ENCODE results near the gene SMG7.
A peak's percentile ranks its signal among the peaks of the same experiment; 100 is the strongest.

SMG7 gene

DNA sequence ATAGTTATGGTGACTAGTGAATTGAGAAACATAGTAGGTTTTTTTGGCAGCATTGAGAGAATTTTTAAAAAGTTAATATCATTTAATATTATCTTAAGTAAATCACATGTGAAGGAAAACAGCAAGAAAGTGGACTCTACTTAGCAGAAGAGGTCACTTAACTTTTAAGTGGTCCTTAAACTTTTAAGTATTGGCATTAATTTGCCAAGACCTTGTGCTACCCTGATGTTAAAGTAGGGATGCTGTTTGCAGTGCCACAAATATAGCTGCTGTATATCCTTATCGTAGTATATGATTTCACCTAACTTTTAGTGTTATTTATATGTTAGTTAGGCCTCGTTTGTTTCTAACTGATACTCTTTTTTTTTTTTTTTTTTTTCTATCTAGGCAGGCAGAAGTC is 40.2 kb downstream of the SMG7 start:
- DNase-seq: no peak

DNA sequence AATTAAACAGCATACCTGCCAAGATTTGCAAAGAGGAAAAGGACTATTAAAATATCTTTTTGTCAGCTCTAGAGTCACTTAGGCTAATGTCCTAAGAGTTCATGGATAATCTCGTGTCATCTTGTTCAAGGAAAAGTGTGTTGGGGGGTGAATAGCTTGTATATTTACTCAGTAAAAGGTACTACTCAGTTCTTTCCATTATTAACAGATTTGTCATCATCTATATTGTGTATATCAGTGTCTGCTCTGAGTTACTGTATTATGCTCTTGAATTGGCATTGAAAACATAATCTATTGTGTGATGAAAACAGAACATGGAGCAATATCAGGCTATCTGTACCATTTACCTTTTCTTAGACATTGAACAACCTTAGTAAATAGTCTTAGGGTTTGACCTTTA is 41.9 kb downstream of the SMG7 start:
- DNase-seq: no peak

DNA sequence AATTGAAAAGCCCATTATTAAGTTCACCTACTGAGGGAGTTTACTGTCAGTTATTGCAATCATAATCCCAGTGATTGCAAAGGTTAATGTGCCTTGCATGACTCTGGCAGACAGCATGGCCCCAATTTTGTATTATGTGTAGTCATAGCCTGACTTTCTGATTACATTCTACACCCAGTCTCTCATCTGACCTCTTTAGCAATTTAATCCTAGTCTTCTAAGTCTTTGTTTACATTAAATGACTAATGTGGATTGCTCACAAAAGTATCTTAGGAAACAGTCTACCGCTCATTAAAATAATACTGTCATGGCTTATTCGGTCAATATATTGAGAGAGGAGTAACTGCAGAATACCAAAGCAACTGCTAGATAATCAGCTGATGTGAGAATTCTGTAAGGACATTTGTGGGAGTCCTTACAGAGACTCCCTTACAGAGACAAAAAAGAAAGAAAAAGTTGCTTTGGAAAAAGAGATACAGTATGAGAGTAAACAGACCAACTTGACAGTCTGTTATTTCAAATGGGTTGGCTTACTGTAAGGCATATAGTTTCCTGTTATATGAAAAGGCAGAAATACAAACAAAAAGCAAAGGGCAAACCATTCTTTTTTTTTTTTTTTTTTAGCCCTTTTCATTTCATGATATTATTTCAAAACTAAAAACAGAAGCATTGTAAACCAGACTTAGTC is 42.8 kb downstream of the SMG7 start:
- DNase-seq: no peak

DNA sequence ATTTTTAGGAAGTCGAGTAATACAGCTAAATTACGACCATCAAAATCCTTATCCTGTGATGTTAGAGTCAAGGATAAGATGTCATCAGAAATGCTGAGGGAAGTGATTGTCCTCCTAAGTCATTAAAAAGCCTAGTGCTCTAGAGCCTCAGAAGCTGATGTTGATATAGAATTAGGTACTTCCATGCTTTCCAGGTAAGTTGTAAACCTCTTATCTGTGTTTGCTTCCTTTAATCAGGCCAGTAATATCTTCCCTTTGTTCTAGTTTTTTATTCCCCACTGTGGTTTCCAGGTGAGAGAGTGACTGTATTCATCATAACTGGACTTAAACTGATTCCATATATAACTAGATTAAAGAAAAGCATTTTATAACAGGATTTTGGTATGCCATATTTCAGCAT is 44.4 kb downstream of the SMG7 start:
- no peak for DNase-seq

DNA sequence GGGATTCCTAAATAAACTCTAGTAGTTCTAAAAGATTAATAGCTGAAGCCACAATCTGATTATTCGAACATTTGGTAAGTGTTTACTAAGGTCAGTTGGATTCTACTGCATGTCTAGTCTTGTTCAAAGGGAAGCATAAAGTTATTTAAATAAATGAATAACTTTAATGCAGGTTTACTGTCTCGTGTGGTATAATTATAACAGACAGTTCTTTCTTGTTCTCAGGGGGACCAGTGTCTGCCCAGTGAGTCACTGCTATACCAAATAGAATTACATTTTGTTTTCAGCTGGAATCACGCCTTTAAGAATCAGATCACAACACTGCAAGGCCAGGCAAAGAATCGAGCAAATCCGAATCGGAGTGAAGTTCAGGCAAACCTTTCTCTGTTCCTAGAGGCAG is 45.1 kb downstream of the SMG7 start:
- DNase-seq: no peak

DNA sequence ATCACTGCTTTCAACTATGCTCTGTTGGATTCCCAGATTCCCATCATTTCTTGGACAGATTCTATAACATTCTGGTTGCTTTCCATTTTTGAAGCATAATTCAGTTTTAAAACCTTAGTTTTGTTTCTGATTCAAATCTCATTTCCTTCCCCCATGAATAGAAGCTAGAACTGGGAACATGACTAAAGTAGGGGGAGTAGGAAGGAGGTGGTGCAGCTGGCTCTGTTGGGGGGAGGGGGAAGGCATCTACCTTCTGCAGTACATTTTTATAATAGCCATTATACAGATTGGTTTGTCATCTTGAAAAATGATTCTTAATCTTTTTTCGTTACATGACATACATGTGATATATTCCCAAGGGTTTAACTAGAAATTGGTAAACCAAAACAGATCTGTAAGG is 48.1 kb downstream of the SMG7 start:
- no peak for DNase-seq

DNA sequence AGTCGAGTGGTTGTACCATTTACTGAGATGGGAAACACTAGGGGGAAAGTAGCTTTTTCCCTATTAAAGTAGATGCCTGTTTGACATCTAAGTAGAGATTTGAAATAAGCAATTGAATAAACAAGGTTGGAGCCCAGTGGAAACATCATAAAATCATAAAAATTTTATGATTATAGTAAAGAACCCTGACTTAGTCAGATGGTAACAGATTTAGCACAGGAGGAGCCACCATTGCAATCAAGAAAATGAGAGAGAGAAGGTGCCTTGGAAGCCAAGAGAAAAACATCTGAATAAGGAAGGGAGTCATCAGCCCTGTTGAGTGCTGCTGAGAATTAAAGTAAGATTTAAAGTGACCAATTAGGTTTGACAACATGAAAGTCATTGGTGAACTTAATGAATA is 49.8 kb downstream of the SMG7 start:
- no peak for DNase-seq

DNA sequence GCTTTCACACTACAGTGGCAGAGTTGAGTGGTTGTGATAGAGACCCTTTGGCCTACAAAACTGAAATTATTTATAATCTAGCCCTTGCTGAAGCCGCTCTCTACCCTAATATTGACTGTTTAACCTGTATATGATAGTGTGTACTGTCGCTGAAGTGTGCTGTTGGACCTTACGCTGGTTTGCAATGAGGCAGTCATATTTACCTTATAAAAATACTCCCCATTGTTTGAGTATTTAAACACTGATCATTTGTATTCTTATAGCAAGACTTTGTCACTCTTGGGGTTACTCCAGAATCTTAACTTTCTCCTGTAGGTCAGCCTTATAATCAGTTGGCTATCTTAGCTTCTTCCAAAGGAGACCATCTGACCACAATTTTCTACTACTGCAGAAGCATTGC is 56.3 kb downstream of the SMG7 start:
- no peak for DNase-seq

DNA sequence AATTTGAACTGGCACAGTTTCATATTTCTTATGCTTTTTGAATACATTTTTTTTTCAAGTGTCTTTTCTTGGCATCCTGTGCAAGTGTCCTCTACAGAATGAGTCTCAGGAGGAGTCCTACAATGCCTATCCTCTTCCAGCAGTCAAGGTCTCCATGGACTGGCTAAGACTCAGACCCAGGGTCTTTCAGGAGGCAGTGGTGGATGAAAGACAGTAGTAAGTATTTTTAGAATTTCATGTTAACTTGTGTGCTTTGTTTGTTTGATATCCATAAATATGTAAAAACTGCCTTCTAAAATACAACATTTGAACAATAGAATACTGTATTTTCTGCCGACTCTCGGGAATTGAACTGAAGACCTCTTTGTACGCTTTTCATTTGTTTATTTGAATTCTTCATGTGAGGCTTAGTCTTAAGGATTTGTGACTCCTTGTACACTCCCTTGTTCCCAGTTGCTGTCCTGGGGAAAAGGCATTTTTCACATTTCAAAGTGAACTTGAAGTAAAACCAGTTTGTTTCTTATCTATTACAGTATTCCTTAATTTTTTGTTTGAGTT is 61.4 kb downstream of the SMG7 start:
- DNase-seq: no peak

DNA sequence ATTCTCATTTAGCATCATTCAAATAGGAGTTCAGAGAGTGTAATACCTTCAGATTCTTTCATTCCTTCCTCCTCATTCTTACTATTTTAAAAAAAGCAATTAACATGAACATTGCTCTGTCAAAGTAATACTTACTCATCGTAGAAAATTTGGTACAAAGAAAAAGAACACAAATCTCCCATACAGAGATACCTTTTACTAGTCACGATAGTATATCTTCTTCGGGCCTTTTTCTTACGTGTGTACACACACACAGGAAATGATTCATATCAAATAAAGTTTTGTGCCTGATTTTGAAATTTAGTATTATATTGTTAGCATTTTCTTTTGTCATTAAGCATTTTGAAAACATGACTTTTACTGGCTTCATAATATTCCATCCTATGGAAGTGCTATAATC is 65.1 kb downstream of the SMG7 start:
- no peak for DNase-seq

DNA sequence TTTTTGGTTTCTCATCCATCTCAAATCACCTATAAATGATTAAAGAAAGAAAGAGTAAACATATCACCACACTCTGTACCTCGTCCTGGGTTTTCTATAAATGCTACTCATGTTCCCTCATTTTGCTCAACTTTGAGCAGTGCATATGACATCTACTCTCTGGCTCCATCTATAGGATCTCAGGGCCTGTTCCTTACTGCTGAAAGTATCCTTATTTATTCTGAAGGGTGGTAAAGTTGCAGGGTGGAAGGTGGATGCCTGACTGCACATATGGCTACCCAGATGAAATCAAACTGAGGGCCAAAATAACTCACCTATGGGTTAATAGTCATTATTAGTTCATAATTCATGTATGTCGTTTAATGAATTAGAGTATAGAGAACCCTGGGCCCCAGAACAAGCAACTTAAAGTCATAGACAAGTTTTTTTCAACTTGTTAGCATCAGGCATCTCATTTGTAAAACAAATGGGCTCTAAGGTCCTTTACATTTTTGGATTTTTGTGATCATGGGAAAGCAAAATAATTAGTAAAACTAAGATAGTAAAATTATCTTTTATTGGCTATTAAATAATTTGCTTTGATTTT is 71.4 kb downstream of the SMG7 start:
- DNase-seq: peak in 1 of 51 donors; percentile 33

DNA sequence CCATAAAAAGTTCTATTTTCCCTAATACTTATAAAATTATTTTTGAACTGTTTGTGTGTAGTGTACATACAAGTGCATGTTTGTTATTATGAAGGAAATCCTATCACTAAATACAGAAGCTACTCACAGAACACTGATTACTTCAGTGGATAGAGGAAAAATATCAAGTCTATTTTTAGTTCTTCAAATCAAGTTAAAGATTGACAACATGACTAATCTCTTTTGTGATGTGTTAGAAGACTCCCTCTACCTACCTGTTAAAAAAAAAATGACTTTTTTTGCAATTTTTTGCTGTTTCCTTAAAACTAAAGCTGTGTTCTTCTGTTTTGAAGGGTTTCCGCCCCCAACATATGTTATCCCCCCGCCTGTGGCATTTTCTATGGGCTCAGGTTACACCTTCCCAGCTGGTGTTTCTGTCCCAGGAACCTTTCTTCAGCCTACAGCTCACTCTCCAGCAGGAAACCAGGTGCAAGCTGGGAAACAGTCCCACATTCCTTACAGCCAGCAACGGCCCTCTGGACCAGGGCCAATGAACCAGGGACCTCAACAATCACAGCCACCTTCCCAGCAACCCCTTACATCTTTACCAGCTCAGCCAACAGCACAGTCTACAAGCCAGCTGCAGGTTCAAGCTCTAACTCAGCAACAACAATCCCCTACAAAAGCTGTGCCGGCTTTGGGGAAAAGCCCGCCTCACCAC is 72.4 kb downstream of the SMG7 start:
- DNase-seq: no peak

DNA sequence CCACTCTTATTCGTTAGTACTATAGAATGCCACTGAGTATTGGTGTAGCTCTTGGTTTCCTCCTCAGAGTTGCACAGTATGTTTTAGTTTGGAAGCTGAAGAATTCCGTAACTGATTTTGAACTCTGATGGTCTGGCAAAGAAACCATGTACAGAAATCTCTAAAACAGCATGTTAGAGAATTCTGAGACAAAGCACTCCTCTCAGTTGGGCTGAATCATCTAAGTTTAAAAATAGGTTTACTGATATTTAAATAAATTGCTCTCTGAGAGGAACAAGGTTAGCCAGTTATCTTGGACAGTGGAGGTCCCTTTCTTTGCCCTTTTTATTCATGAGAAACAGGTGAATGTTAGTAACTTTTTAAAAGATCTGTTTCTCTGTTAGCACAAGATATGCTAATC is 74.1 kb downstream of the SMG7 start:
- no peak for DNase-seq

DNA sequence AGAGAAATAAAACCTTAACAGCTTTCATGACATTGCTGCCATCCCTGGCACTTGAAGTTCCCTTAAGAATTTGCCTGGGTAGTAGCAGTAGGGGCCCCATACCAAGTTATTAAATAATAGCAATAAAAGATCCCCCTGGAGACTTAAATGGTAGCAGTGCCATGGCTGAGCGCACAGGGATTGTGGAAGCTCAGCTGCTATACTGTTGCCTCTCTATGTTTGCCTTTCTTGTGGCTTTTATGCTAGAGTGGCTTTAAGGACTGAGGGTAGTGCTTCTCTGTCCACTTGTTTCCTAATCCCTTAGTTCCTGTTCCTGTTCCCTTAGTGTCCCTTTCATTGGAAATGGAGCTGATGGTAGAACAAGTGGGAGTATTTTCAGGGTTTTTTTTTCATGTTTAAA is 75.8 kb downstream of the SMG7 start:
- DNase-seq: no peak

DNA sequence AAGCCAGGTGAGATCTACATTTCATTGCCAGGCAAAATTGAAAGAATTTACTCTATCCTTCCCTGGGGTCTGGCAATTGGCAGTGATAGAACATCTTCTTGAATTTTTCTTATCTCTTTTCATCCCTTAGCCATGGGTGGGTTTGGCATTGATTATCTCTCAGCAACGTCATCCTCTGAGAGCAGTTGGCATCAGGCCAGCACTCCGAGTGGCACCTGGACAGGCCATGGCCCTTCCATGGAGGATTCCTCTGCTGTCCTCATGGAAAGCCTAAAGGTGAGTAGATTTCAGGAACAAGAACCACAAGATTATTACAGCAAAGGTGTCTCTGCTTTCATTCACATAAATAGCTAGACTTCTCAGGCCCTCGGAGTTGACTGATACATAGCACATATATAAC is 78.6 kb downstream of the SMG7 start:
- DNase-seq: no peak

DNA sequence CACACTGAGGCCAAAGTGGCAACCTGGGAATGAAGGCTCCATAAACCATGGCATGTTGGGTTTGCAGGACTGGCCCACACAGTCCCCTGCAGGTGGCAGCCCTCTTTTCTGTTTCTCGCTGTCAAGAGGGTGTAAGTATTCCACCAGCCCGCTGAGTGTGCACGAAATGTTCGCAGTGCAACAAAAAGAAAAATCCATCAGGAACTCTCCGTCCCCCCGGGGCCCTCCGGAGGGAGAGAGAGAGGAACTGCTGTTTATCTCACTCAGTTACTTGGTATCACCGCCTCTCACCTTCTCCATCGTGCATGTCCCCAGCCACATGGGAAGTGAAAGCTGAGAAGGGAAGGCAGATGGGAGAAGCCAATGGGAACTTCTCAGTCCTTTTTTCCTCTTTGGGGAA is 79.6 kb downstream of the SMG7 start:
- DNase-seq: peak in 2 of 51 donors; percentile 6 to 9

DNA sequence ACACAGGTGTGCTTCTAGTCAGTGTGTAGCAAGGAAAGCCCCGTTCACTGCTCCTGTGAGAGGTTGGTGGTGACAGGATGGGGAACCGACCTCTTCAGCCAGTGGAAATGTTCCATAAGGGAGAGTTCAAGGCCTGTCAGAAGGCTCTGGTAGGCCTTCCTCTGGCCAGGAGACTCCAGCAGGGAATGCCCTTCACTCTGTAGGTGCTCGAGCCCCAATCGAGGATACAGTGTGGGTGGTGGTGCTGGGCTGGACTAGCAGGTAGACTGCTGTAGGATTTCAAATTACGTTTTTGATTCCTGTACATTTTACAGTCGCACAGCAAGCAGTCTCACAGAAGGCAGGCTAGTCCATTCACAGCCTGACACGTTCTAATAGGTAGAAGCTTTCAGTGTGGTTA is 80.1 kb downstream of the SMG7 start:
- DNase-seq: no peak

DNA sequence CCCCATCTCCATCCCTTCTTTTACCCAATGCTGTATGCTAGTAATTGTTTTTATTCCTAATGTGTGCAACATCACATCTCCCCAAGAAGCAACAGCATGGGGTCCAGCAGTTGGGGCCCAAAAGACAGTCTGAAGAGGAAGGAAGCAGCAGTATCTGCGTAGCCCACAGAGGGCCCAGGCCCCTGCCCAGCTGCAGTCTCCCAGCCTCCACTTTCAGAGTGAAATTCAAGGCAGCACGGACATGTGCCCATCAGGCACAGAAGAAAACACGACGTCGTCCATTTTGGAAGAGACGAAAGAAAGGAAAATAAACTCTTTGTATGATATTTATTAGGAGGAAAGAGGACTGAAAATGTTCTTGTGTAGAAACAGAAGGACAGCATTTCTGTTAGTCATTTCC is 80.6 kb downstream of the SMG7 start:
- DNase-seq: no peak

DNA sequence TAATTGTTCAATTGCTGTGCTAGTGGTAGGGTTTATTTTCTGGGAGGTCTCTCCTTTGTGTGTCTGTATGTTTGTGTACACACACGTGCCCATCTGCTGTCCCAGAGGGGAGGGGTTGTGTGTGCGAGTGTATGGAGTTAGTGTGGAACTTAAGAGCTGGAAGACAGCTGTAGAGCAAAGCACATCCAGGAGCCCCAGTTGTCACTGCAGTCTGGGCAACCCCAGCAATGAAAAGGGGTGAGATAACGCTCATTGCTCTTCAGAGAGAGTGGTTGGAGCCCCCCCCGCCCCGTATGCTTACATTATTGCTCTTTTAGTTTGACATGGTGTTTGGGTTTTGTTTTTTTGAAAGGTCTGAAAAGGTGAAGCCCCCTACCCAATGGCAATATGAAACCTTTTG is 81.0 kb downstream of the SMG7 start:
- no peak for DNase-seq

DNA sequence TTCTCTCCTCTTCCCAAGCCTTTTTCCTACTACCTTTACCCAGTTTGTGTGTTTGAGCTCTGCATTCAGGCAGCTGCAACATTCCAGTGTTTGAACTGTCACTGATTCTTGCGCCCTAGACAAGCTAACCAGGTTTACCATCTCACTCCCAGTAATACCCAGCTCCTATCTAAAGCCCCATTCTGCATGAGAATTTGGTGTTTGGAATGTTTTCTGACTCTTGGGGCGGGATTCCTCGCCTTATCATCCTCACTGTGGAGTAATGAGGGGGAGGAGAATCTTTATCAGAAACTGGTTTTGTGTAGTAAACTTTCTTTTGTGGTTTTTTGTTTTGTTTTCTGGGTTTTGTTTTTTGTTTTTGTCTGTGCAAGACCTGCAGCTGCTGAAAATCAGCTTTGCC is 81.5 kb downstream of the SMG7 start:
- no peak for DNase-seq

DNA sequence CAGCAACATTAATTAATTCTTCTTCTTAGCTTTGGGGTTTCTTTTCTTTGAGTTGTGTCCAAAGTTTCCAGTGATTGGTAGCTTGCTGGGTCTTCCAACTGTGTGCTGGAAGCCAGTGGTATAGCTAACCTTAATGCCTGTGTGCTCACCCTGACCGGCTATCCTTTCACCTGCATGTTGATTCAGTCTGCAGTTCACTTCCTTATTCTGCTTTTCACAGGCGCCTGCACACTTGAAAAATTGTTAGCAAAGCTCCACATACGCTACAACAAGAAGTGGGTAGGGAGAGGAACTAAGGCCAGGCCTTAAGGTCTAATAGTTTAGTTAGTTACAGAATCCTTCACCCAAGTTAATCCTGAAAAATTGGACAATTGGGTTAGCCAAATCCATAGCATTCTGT is 82.3 kb downstream of the SMG7 start:
- no peak for DNase-seq

DNA sequence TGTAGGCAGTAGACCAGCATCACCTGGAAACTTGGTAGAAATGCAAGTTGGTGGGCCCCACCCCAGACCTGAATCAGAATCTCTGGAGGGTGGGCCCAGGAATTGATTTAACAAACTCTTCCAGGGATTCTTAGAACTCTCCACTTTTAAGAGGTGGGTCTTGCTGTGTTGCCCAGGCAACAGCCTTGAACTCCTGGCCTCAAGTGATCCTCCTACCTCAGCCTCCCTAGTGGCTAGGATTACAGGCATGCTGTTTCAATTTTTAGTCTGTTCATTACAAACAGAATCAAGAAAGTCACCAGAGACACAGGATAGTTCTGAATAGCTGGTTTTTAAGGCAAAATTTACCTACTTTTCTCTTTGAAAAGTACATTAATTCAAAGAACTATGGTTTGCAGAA is 86.8 kb downstream of the SMG7 start:
- DNase-seq: no peak

DNA sequence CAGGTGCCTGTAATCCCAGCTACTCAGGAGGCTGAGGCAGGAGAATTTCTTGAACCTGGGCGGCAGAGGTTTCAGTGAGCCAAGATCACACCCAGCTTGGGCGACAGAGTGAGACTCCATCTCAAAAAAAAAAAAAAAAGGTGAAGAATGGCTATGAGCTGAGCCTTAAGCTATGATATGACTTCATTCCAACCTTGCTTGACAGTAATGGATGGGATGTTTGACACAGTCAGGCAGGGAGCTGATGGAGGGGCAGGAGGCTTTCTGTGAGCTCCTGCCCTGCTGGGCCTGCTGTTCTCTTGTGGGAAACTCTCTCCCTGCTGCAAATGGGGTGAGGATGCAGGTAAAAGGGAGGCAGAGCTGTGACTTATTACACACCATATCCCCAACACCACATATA is 90.4 kb downstream of the SMG7 start:
- no peak for DNase-seq

All from hypothalamus (tissue), 51 donors.